ENCODE measurements around the gene HOTAIR.

The HOTAIR gene

GRCh38 chr12:53940443-53941014 lies 34.2 kb downstream of the HOTAIR start:
- DNase-seq = no peak

- DNase-seq = no peak
These were observed 35.3 kb downstream of the HOTAIR start for GRCh38 chr12:53939141-53940108.

GRCh38 chr12:53938326-53939140 lies 36.2 kb downstream of the HOTAIR start, which contains the start of gene HOXC13:
Gene HOXC13, plus strand, starts transcription at chr12:53938831. Its CDS starts 76 bp downstream, at chr12:53938907.
- DNase-seq = no peak

- no peak for DNase-seq
These were observed 37.0 kb downstream of the HOTAIR start for GRCh38 chr12:53937596-53938325.

- no peak for DNase-seq
These were observed 37.7 kb downstream of the HOTAIR start for GRCh38 chr12:53937099-53937498.

- no peak for DNase-seq
These were observed 39.1 kb downstream of the HOTAIR start for GRCh38 chr12:53935383-53936341.

GRCh38 chr12:53932915-53933314 lies 41.8 kb downstream of the HOTAIR start:
- no peak for DNase-seq

GRCh38 chr12:53931844-53932581 lies 42.7 kb downstream of the HOTAIR start:
- no peak for DNase-seq

- DNase-seq = no peak
These were observed 44.0 kb downstream of the HOTAIR start for GRCh38 chr12:53930591-53931255.

GRCh38 chr12:53929527-53929926 lies 45.2 kb downstream of the HOTAIR start:
- no peak for DNase-seq

GRCh38 chr12:53928054-53928835 lies 46.5 kb downstream of the HOTAIR start:
- no peak for DNase-seq

GRCh38 chr12:53927220-53928029 lies 47.3 kb downstream of the HOTAIR start:
- DNase-seq = no peak

GRCh38 chr12:53924521-53925405 lies 50.0 kb downstream of the HOTAIR start:
- DNase-seq = no peak

GRCh38 chr12:53916788-53917655 lies 57.7 kb downstream of the HOTAIR start:
- no peak for DNase-seq

Measured in activated T-cell treated with anti-CD3 and anti-CD28 coated beads for 4 hours (primary cell).